Peyer's patch (tissue), 4 donors: Measurements from ENCODE around the gene MAST4.

Experiments used
- CTCF ChIP-seq, 6 experiments: fragments of 450-650 bp in 4 of 6; fragments of 200-600 bp in 2 of 6; sonication (generic) in 1 of 6; IDR thresholded peaks; one replicate each; pipeline ENCODE4 v1.5.1; 2017 to 2019; ENCODE audit warnings: antibody characterized with exemption in 6 of 6, mild to moderate bottlenecking in 3 of 6, moderate library complexity in 1 of 6
- POLR2A ChIP-seq, 2 donors: fragments of 450-650 bp; IDR thresholded peaks; one replicate each; pipeline ENCODE4 v1.5.1; 2017; ENCODE audit warnings: antibody characterized with exemption in 2 of 2, mild to moderate bottlenecking in 2 of 2, moderate library complexity in 2 of 2

GRCh38 chr5:66881480-66882161, 285.4 kb downstream of the MAST4 start:
- TF ChIP-seq POLR2A (IDR thresholded peaks at IDR 0.05) = no peak
- no peak for TF ChIP-seq CTCF (IDR thresholded peaks at IDR 0.05)
